GOT3 (cell line): ENCODE results near the gene CDK11A.
"Not testable (repeated sequence)": the region's sequence is repeated elsewhere in the genome, so short reads cannot be mapped to it uniquely, and the experiment has no call there.

Source experiments
- DNase-seq: peaks from one replicate; lab custom pipeline; 2025; ENCODE audit warnings: mixed read lengths; lab: John Stamatoyannopoulos, UW

Gene CDK11A

GRCh38 chr1:1683104-1683905 is 40.9 kb downstream of the CDK11A start:
- no peak for DNase-seq

- DNase-seq = no peak
These were observed 43.3 kb downstream of the CDK11A start for GRCh38 chr1:1680912-1681273.

- no peak for DNase-seq
These were observed 43.9 kb downstream of the CDK11A start for GRCh38 chr1:1680031-1680911.

GRCh38 chr1:1678581-1679380 is 45.4 kb downstream of the CDK11A start:
- no peak for DNase-seq

- DNase-seq = no peak
These were observed 46.2 kb downstream of the CDK11A start for GRCh38 chr1:1677718-1678580.

GRCh38 chr1:1676087-1676486 is 48.1 kb downstream of the CDK11A start:
- not testable (repeated sequence) for DNase-seq

GRCh38 chr1:1675218-1675617 is 48.9 kb downstream of the CDK11A start:
- not testable (repeated sequence) for DNase-seq

- not testable (repeated sequence) for DNase-seq
These were observed 49.4 kb downstream of the CDK11A start for GRCh38 chr1:1674806-1675205.

GRCh38 chr1:1672181-1672965 is 51.8 kb downstream of the CDK11A start:
- no peak for DNase-seq

GRCh38 chr1:1671365-1672119 is 52.6 kb downstream of the CDK11A start:
- no peak for DNase-seq

- DNase-seq = no peak
These were observed 53.3 kb downstream of the CDK11A start for GRCh38 chr1:1670866-1671265.

GRCh38 chr1:1669468-1670440 is 54.4 kb downstream of the CDK11A start:
- no peak for DNase-seq

- DNase-seq = no peak
These were observed 57.6 kb downstream of the CDK11A start for GRCh38 chr1:1666526-1666925.

- DNase-seq = no peak
These were observed 58.3 kb downstream of the CDK11A start for GRCh38 chr1:1665815-1666251.

- no peak for DNase-seq
These were observed 59.0 kb downstream of the CDK11A start for GRCh38 chr1:1664941-1665814.

GRCh38 chr1:1664318-1664717 is 59.8 kb downstream of the CDK11A start:
- DNase-seq = not testable (repeated sequence)

- not testable (repeated sequence) for DNase-seq
These were observed 61.2 kb downstream of the CDK11A start for GRCh38 chr1:1662830-1663560.
